HEK293 (cell line): ENCODE results near the gene HOXA6.

Experiments used
- FEZF1 ChIP-seq: fragments of 450-650 bp; formaldehyde crosslinking; IDR thresholded peaks from 2 replicates; pipeline ENCODE4 v1.5.1; 2016; ENCODE audit warnings: missing biosample characterization, missing genetic modification characterization
- HOXA7 ChIP-seq: sonication (generic); formaldehyde crosslinking; IDR thresholded peaks from 2 replicates; pipeline ENCODE4 v1.8.1; 2022; ENCODE audit warnings: missing genetic modification reagents, borderline replicate concordance
- IKZF3 ChIP-seq: fragments of 450-650 bp; IDR thresholded peaks from 2 replicates; pipeline ENCODE4 v1.5.0; 2018; ENCODE audit warnings: missing biosample characterization, mild to moderate bottlenecking, missing genetic modification characterization, moderate library complexity
- KLF16 ChIP-seq: fragments of 450-650 bp; formaldehyde crosslinking; IDR thresholded peaks from 2 replicates; pipeline ENCODE4 v1.5.1; 2017; ENCODE audit warnings: missing biosample characterization, missing genetic modification characterization
- MZF1 ChIP-seq: fragments of 450-650 bp; formaldehyde crosslinking; IDR thresholded peaks from 2 replicates; pipeline ENCODE4 v1.5.1; 2017; ENCODE audit warnings: missing biosample characterization, missing genetic modification characterization, borderline replicate concordance
- SP2 ChIP-seq: fragments of 450-650 bp; formaldehyde crosslinking; IDR thresholded peaks from 2 replicates; pipeline ENCODE4 v1.5.1; 2016; ENCODE audit warnings: missing biosample characterization, missing genetic modification characterization
- ZBTB20 ChIP-seq: fragments of 450-650 bp; formaldehyde crosslinking; IDR thresholded peaks from 2 replicates; pipeline ENCODE4 v1.5.1; 2016; ENCODE audit warnings: missing biosample characterization, missing genetic modification characterization
- ZNF16 ChIP-seq: fragments of 450-650 bp; formaldehyde crosslinking; IDR thresholded peaks from 2 replicates; pipeline ENCODE4 v1.5.1; 2016; ENCODE audit warnings: low read depth, missing biosample characterization, missing genetic modification characterization
- ZNF2 ChIP-seq: fragments of 450-650 bp; formaldehyde crosslinking; IDR thresholded peaks from 2 replicates; pipeline ENCODE4 v1.5.1; 2016; ENCODE audit warnings: missing biosample characterization, missing genetic modification characterization
- ZNF202 ChIP-seq: fragments of 450-650 bp; formaldehyde crosslinking; IDR thresholded peaks from 2 replicates; pipeline ENCODE4 v1.5.1; 2016; ENCODE audit warnings: missing biosample characterization, missing genetic modification characterization, borderline replicate concordance
- ZNF214 ChIP-seq: fragments of 450-650 bp; formaldehyde crosslinking; IDR thresholded peaks from 2 replicates; pipeline ENCODE4 v1.5.1; 2017; ENCODE audit warnings: missing biosample characterization, mild to moderate bottlenecking, missing genetic modification characterization, borderline replicate concordance
- ZNF292 ChIP-seq: fragments of 450-650 bp; formaldehyde crosslinking; IDR thresholded peaks from 2 replicates; pipeline ENCODE4 v1.5.1; 2016; ENCODE audit warnings: low read depth, missing biosample characterization, missing genetic modification characterization, borderline replicate concordance
- ZNF302 ChIP-seq: fragments of 450-650 bp; formaldehyde crosslinking; IDR thresholded peaks from 2 replicates; pipeline ENCODE4 v1.5.1; 2016; ENCODE audit warnings: missing biosample characterization, missing genetic modification characterization, low read depth
- ZNF335 ChIP-seq: fragments of 450-650 bp; formaldehyde crosslinking; conservative IDR thresholded peaks from 2 replicates; pipeline ENCODE4 v1.5.1; 2016; ENCODE audit warnings: missing biosample characterization, missing genetic modification characterization
- ZNF416 ChIP-seq: fragments of 450-650 bp; formaldehyde crosslinking; IDR thresholded peaks from 2 replicates; pipeline ENCODE4 v1.5.1; 2016; ENCODE audit warnings: missing biosample characterization, missing genetic modification characterization
- ZNF433 ChIP-seq: fragments of 450-650 bp; formaldehyde crosslinking; IDR thresholded peaks from 2 replicates; pipeline ENCODE4 v1.5.1; 2016; ENCODE audit warnings: missing biosample characterization, missing genetic modification characterization, low read depth
- ZNF521 ChIP-seq: fragments of 450-650 bp; formaldehyde crosslinking; IDR thresholded peaks from 2 replicates; pipeline ENCODE4 v1.5.1; 2017; ENCODE audit warnings: missing biosample characterization, mild to moderate bottlenecking, missing genetic modification characterization
- ZNF558 ChIP-seq: fragments of 450-650 bp; formaldehyde crosslinking; IDR thresholded peaks from 2 replicates; pipeline ENCODE4 v1.5.1; 2016; ENCODE audit warnings: missing biosample characterization, missing genetic modification characterization
- ZNF596 ChIP-seq: fragments of 450-650 bp; IDR thresholded peaks from 2 replicates; pipeline ENCODE4 v1.5.0; 2018; ENCODE audit warnings: missing biosample characterization, mild to moderate bottlenecking, missing genetic modification characterization, moderate library complexity
- ZNF658 ChIP-seq: fragments of 450-650 bp; formaldehyde crosslinking; IDR thresholded peaks from 2 replicates; pipeline ENCODE4; 2016; ENCODE audit warnings: missing biosample characterization, missing genetic modification characterization
- ZNF664 ChIP-seq: fragments of 450-650 bp; formaldehyde crosslinking; IDR thresholded peaks from 2 replicates; pipeline ENCODE4 v1.5.1; 2016; ENCODE audit warnings: missing biosample characterization, missing genetic modification characterization
- ZNF747 ChIP-seq: fragments of 450-650 bp; formaldehyde crosslinking; IDR thresholded peaks from 2 replicates; pipeline ENCODE4 v1.5.1; 2016; ENCODE audit warnings: missing biosample characterization, missing genetic modification characterization
- ZNF777 ChIP-seq: fragments of 450-650 bp; formaldehyde crosslinking; IDR thresholded peaks from 2 replicates; pipeline ENCODE4 v1.5.1; 2017; ENCODE audit warnings: missing biosample characterization, missing genetic modification characterization, borderline replicate concordance
- ZNF843 ChIP-seq: fragments of 450-650 bp; formaldehyde crosslinking; IDR thresholded peaks from 2 replicates; pipeline ENCODE4 v1.5.1; 2016; ENCODE audit warnings: missing biosample characterization, missing genetic modification characterization
- ZSCAN16 ChIP-seq: fragments of 450-650 bp; formaldehyde crosslinking; IDR thresholded peaks from 2 replicates; pipeline ENCODE4 v1.5.1; 2016; ENCODE audit warnings: missing biosample characterization, missing genetic modification characterization
- TF ChIP-seq, protein P1 (sequence below): fragments of 450-650 bp; formaldehyde crosslinking; conservative IDR thresholded peaks from 2 replicates; pipeline ENCODE4 v1.5.1; 2016; ENCODE audit warnings: low read depth, missing biosample characterization, missing genetic modification characterization
- TF ChIP-seq, protein P2 (sequence below): fragments of 450-650 bp; formaldehyde crosslinking; IDR thresholded peaks from 2 replicates; pipeline ENCODE4 v1.5.1; 2016; ENCODE audit warnings: missing biosample characterization, missing genetic modification characterization, low read depth
- TF ChIP-seq, protein P3 (sequence below): fragments of 450-650 bp; formaldehyde crosslinking; IDR thresholded peaks from 2 replicates; pipeline ENCODE4 v1.5.1; 2016; ENCODE audit warnings: missing biosample characterization, missing genetic modification characterization
- TF ChIP-seq, protein P4 (sequence below): fragments of 450-650 bp; IDR thresholded peaks from 2 replicates; pipeline ENCODE4 v1.5.1; 2018; ENCODE audit warnings: missing biosample characterization, missing genetic modification characterization
- TF ChIP-seq, protein P5 (sequence below): sonication (generic); formaldehyde crosslinking; IDR thresholded peaks from 2 replicates; pipeline ENCODE4 v1.8.1; 2022; ENCODE audit warnings: mild to moderate bottlenecking, moderate library complexity, missing genetic modification reagents

Gene HOXA6

DNA sequence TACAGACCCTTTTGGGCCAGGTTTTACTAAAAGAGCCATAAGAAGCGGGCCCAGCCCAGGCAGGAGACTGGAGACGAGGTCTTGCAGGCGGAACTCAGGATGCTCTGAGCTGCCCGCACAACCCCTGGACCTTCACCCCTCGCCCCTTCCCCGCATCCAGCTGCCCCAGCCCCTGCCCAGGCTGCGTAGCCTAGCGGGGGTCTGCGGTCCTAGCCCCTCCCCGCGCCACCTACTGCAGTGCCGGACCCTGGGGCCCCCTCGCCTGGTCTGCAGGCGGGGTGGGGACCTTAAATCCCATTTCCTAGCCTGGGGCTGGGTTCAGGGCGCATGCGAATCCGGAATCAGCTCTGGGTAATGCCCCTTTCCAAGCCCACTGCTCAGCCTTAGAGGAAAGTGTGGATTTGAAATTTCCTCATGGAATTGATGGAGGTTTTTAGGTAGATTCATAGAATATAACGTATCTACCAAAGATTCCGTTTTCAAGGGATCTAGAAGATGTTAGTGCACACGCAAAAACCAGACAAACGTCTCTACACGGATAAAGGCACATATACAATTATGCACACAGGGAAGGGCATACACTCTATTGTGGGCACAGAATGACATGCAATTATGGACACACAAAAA lies 5.4 kb upstream of the HOXA6 start (continued):
- TF ChIP-seq, protein P1, sequence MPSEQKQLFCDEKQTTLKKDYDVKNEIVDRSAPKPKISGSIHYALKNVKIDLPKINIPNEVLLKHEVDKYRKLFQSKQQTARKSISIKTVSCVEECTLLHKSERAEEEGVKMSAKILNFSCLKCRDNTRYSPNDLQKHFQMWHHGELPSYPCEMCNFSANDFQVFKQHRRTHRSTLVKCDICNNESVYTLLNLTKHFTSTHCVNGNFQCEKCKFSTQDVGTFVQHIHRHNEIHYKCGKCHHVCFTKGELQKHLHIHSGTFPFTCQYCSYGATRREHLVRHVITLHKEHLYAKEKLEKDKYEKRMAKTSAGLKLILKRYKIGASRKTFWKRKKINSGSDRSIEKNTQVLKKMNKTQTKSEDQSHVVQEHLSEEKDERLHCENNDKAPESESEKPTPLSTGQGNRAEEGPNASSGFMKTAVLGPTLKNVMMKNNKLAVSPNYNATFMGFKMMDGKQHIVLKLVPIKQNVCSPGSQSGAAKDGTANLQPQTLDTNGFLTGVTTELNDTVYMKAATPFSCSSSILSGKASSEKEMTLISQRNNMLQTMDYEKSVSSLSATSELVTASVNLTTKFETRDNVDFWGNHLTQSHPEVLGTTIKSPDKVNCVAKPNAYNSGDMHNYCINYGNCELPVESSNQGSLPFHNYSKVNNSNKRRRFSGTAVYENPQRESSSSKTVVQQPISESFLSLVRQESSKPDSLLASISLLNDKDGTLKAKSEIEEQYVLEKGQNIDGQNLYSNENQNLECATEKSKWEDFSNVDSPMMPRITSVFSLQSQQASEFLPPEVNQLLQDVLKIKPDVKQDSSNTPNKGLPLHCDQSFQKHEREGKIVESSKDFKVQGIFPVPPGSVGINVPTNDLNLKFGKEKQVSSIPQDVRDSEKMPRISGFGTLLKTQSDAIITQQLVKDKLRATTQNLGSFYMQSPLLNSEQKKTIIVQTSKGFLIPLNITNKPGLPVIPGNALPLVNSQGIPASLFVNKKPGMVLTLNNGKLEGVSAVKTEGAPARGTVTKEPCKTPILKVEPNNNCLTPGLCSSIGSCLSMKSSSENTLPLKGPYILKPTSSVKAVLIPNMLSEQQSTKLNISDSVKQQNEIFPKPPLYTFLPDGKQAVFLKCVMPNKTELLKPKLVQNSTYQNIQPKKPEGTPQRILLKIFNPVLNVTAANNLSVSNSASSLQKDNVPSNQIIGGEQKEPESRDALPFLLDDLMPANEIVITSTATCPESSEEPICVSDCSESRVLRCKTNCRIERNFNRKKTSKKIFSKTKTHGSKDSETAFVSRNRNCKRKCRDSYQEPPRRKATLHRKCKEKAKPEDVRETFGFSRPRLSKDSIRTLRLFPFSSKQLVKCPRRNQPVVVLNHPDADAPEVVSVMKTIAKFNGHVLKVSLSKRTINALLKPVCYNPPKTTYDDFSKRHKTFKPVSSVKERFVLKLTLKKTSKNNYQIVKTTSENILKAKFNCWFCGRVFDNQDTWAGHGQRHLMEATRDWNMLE (tag by site-specific recombination): no peak
- TF ChIP-seq ZNF658 (tag by site-specific recombination): no peak
- no peak for TF ChIP-seq ZNF777 (tag by site-specific recombination)
- TF ChIP-seq ZNF292: no peak
- TF ChIP-seq KLF16: no peak
- TF ChIP-seq ZNF202 (tag by site-specific recombination): no peak
- TF ChIP-seq, protein P2, sequence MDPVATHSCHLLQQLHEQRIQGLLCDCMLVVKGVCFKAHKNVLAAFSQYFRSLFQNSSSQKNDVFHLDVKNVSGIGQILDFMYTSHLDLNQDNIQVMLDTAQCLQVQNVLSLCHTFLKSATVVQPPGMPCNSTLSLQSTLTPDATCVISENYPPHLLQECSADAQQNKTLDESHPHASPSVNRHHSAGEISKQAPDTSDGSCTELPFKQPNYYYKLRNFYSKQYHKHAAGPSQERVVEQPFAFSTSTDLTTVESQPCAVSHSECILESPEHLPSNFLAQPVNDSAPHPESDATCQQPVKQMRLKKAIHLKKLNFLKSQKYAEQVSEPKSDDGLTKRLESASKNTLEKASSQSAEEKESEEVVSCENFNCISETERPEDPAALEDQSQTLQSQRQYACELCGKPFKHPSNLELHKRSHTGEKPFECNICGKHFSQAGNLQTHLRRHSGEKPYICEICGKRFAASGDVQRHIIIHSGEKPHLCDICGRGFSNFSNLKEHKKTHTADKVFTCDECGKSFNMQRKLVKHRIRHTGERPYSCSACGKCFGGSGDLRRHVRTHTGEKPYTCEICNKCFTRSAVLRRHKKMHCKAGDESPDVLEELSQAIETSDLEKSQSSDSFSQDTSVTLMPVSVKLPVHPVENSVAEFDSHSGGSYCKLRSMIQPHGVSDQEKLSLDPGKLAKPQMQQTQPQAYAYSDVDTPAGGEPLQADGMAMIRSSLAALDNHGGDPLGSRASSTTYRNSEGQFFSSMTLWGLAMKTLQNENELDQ (tag by site-specific recombination): no peak
- no peak for TF ChIP-seq ZSCAN16 (tag by site-specific recombination)
- no peak for TF ChIP-seq ZNF433 (tag by site-specific recombination)
- no peak for TF ChIP-seq ZNF302 (tag by site-specific recombination)
- TF ChIP-seq ZBTB20 (tag by site-specific recombination): peak; percentile 78
- TF ChIP-seq ZNF558 (tag by site-specific recombination): no peak
- no peak for TF ChIP-seq MZF1 (tag by site-specific recombination)
- no peak; the same call in 1 of the 2 replicates for TF ChIP-seq SP2 (tag by site-specific recombination)
- TF ChIP-seq ZNF747 (tag by site-specific recombination): no peak
- no peak for TF ChIP-seq ZNF16
- TF ChIP-seq ZNF335 (tag by site-specific recombination): peak; percentile 77
- TF ChIP-seq, protein P3, sequence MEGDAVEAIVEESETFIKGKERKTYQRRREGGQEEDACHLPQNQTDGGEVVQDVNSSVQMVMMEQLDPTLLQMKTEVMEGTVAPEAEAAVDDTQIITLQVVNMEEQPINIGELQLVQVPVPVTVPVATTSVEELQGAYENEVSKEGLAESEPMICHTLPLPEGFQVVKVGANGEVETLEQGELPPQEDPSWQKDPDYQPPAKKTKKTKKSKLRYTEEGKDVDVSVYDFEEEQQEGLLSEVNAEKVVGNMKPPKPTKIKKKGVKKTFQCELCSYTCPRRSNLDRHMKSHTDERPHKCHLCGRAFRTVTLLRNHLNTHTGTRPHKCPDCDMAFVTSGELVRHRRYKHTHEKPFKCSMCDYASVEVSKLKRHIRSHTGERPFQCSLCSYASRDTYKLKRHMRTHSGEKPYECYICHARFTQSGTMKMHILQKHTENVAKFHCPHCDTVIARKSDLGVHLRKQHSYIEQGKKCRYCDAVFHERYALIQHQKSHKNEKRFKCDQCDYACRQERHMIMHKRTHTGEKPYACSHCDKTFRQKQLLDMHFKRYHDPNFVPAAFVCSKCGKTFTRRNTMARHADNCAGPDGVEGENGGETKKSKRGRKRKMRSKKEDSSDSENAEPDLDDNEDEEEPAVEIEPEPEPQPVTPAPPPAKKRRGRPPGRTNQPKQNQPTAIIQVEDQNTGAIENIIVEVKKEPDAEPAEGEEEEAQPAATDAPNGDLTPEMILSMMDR (tag by site-specific recombination): no peak
- no peak for TF ChIP-seq FEZF1 (tag by site-specific recombination)
- TF ChIP-seq ZNF664 (tag by site-specific recombination): no peak
- TF ChIP-seq ZNF521 (tag by site-specific recombination): no peak
- TF ChIP-seq ZNF2 (tag by site-specific recombination): no peak
- no peak for TF ChIP-seq HOXA7 (CRISPR knock-in tag)
- TF ChIP-seq ZNF596 (tag by site-specific recombination): no peak
- TF ChIP-seq, protein P4, sequence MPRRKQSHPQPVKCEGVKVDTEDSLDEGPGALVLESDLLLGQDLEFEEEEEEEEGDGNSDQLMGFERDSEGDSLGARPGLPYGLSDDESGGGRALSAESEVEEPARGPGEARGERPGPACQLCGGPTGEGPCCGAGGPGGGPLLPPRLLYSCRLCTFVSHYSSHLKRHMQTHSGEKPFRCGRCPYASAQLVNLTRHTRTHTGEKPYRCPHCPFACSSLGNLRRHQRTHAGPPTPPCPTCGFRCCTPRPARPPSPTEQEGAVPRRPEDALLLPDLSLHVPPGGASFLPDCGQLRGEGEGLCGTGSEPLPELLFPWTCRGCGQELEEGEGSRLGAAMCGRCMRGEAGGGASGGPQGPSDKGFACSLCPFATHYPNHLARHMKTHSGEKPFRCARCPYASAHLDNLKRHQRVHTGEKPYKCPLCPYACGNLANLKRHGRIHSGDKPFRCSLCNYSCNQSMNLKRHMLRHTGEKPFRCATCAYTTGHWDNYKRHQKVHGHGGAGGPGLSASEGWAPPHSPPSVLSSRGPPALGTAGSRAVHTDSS (tag by site-specific recombination): no peak
- no peak for TF ChIP-seq ZNF843
- TF ChIP-seq ZNF214: no peak
- TF ChIP-seq IKZF3 (tag by site-specific recombination): no peak
- TF ChIP-seq ZNF416 (tag by site-specific recombination): no peak
- TF ChIP-seq, protein P5, sequence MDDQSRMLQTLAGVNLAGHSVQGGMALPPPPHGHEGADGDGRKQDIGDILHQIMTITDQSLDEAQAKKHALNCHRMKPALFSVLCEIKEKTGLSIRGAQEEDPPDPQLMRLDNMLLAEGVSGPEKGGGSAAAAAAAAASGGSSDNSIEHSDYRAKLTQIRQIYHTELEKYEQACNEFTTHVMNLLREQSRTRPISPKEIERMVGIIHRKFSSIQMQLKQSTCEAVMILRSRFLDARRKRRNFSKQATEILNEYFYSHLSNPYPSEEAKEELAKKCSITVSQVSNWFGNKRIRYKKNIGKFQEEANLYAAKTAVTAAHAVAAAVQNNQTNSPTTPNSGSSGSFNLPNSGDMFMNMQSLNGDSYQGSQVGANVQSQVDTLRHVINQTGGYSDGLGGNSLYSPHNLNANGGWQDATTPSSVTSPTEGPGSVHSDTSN (CRISPR knock-in tag): no peak
